Karpas-422 (cell line): ENCODE data around the gene FADS2. TPM values are rescaled to one million over a fixed set of nuclear protein-coding genes. Genes with fewer than 3 reads are reported as not detected.

Experiments used
- small RNA-seq: library from RNA; depleted of rRNA; stranded (forward); fragments of <200 nt; gene quantifications from one replicate; pipeline ENCODE3, GENCODE V24; 2014
- total RNA-seq: library from RNA; depleted of rRNA; stranded (reverse); fragments of >200 nt; shearing (Covaris generic); gene quantifications from 2 replicates; pipeline ENCODE4 v1.2.3, GENCODE V29; 2014; ENCODE audit warnings: low replicate concordance; rRNA removed

Gene FADS2
- total RNA-seq, 1 experiment from 2014 or later, result 75.7 TPM

Small RNAs within 50 kb of the gene (small RNA-seq; reads per million reads assigned to genes)
- not detected for gene MIR6746

Other genes starting within 250 kb of the FADS2 start
- gene SYT7, start 247.2 kb upstream of the FADS2 start, total RNA-seq, result not detected in 2 replicates
- not detected in 2 replicates for gene DAGLA, start 147.9 kb upstream of the FADS2 start, total RNA-seq
- gene MYRF, start 75.7 kb upstream of the FADS2 start, total RNA-seq, result 0.32 TPM in 1 of 2 replicates, not detected in the other
- gene TMEM258, start 35.7 kb upstream of the FADS2 start, total RNA-seq, result 81.3 and 303 TPM in 2 replicates
- gene FEN1, start 35.4 kb upstream of the FADS2 start, total RNA-seq, result 18.0 and 32.4 TPM in 2 replicates
- 80.3 and 99.6 TPM in 2 replicates for gene FADS1, start 11.3 kb upstream of the FADS2 start, total RNA-seq
- 39.5 and 70.4 TPM in 2 replicates for gene FADS3, start 63.2 kb downstream of the FADS2 start, total RNA-seq
- gene RAB3IL1, start 89.3 kb downstream of the FADS2 start, total RNA-seq, result not detected in 2 replicates
- gene BEST1, start 122.1 kb downstream of the FADS2 start, total RNA-seq, result 1.7 and 1.9 TPM in 2 replicates
- 209 and 392 TPM in 2 replicates for gene FTH1, start 139.3 kb downstream of the FADS2 start, total RNA-seq